HG03039 (cell line): ENCODE results near the gene IFI27L1.

Experiments
- ATAC-seq: cut with Tn5 transposase; IDR thresholded peaks from one replicate; pipeline ENCODE4 v1.9.1; 2021; ENCODE audit warnings: mild to moderate bottlenecking, moderate library complexity; ENCODE audit not compliant: unreplicated experiment

Gene IFI27L1

GRCh38 chr14:94080621-94081385 lies at the start of gene IFI27L1, which contains the start of gene DDX24:
TSS of gene IFI27L1 (plus strand) at chr14:94081310. CDS start at chr14:94096938, 15,628 bp downstream.
TSS of gene DDX24 (minus strand) at chr14:94081202. CDS start at chr14:94079742, 1,460 bp downstream.
- ATAC-seq: peak; percentile 94

GRCh38 chr14:94031883-94032279 lies 49.2 kb upstream of the IFI27L1 start:
- ATAC-seq: no peak

- no peak for ATAC-seq
These were observed 46.2 kb upstream of the IFI27L1 start for GRCh38 chr14:94034886-94035285.

- no peak for ATAC-seq
These were observed 44.6 kb upstream of the IFI27L1 start for GRCh38 chr14:94036313-94037167.

GRCh38 chr14:94037954-94038353 lies 43.2 kb upstream of the IFI27L1 start:
- no peak for ATAC-seq

GRCh38 chr14:94038510-94038909 lies 42.6 kb upstream of the IFI27L1 start:
- no peak for ATAC-seq

GRCh38 chr14:94038921-94039629 lies 42.0 kb upstream of the IFI27L1 start:
- no peak for ATAC-seq

- ATAC-seq: no peak
These were observed 40.9 kb upstream of the IFI27L1 start for GRCh38 chr14:94040247-94040646.

GRCh38 chr14:94040796-94041195 lies 40.3 kb upstream of the IFI27L1 start:
- ATAC-seq: no peak

- no peak for ATAC-seq
These were observed 39.4 kb upstream of the IFI27L1 start for GRCh38 chr14:94041551-94042346.

GRCh38 chr14:94042433-94043091 lies 38.5 kb upstream of the IFI27L1 start:
- no peak for ATAC-seq

GRCh38 chr14:94043111-94043755 lies 37.9 kb upstream of the IFI27L1 start:
- no peak for ATAC-seq

- no peak for ATAC-seq
These were observed 37.2 kb upstream of the IFI27L1 start for GRCh38 chr14:94043756-94044475.

- no peak for ATAC-seq
These were observed 36.5 kb upstream of the IFI27L1 start for GRCh38 chr14:94044476-94045091.

- ATAC-seq: no peak
These were observed 36.0 kb upstream of the IFI27L1 start for GRCh38 chr14:94045101-94045500.

GRCh38 chr14:94045563-94046345 lies 35.4 kb upstream of the IFI27L1 start:
- no peak for ATAC-seq

- ATAC-seq: no peak
These were observed 34.3 kb upstream of the IFI27L1 start for GRCh38 chr14:94046696-94047250.
